ENCODE data around the gene TPSAB1. TPM values are rescaled to one million over a fixed set of nuclear protein-coding genes. Genes with fewer than 3 reads are reported as not detected.

TPSAB1 gene
- total RNA-seq, 4 donors from 2014 or later: 23.8 to 130 (median 59.4) TPM

GRCh38 chr16:1208239-1208830 lies 32.2 kb upstream of the TPSAB1 start:
- no peaks in the 10 kb centered on the region for H3K4me1 ChIP-seq
- no peaks in the 10 kb centered on the region for H3K27me3 ChIP-seq
- TF ChIP-seq CTCF (IDR thresholded peaks at IDR 0.05): no peak
- no peak for TF ChIP-seq POLR2A (IDR thresholded peaks at IDR 0.05)
- no peak for DNase-seq
- no peaks in the 10 kb centered on the region for H3K9me3 ChIP-seq
- H3K36me3 ChIP-seq: peaks cover 0 to 22% (median 0%) of the 10 kb centered on the region in 3 donors
- H3K27ac ChIP-seq: no peak overlapping the region
- H3K4me3 ChIP-seq: no peak overlapping the region

GRCh38 chr16:1209081-1209480 lies 31.4 kb upstream of the TPSAB1 start:
- Histone ChIP-seq H3K36me3 (peaks cover 0 to 29% (median 0%) of the 10 kb centered on the region in 3 donors), H3K27ac (no peak overlapping the region), H3K9me3 (no peaks in the 10 kb centered on the region), H3K27me3 (no peaks in the 10 kb centered on the region), H3K4me1 (no peaks in the 10 kb centered on the region), H3K4me3 (no peak overlapping the region)
- no peak for DNase-seq
- no peak for TF ChIP-seq POLR2A (IDR thresholded peaks at IDR 0.05)
- TF ChIP-seq CTCF (IDR thresholded peaks at IDR 0.05): no peak

DNA sequence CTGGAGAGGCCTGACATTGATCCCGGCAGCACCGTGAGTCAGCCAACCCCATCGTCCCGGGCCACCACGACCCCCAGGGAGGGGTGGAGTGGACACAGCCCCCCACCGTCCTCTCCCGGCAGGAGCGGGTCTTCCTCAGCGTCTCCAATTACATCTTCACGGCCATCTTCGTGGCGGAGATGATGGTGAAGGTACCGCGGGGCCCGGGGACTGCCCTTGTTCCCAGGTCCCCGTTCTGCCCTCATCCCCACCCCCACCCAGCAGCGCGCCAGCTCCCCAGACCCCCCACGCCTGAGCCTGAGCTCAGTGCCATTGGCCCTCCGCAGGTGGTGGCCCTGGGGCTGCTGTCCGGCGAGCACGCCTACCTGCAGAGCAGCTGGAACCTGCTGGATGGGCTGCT lies 30.0 kb upstream of the TPSAB1 start:
- TF ChIP-seq POLR2A (IDR thresholded peaks at IDR 0.05) (no peak), CTCF (IDR thresholded peaks at IDR 0.05) (no peak)
- H3K4me1 ChIP-seq: no peaks in the 10 kb centered on the region
- H3K27ac ChIP-seq: no peak overlapping the region
- DNase-seq: no peak
- no peak overlapping the region for H3K4me3 ChIP-seq
- H3K36me3 ChIP-seq: peaks cover 0 to 41% (median 0%) of the 10 kb centered on the region in 3 donors
- no peaks in the 10 kb centered on the region for H3K9me3 ChIP-seq
- no peaks in the 10 kb centered on the region for H3K27me3 ChIP-seq

- no peaks in the 10 kb centered on the region for H3K27me3 ChIP-seq
- DNase-seq: no peak
- H3K36me3 ChIP-seq: peaks cover 0 to 44% (median 0%) of the 10 kb centered on the region in 3 donors
- no peak overlapping the region for H3K27ac ChIP-seq
- H3K9me3 ChIP-seq: no peaks in the 10 kb centered on the region
- H3K4me1 ChIP-seq: no peaks in the 10 kb centered on the region
- H3K4me3 ChIP-seq: no peak overlapping the region
- TF ChIP-seq CTCF (IDR thresholded peaks at IDR 0.05): no peak
- no peak for TF ChIP-seq POLR2A (IDR thresholded peaks at IDR 0.05)
Measured at GRCh38 chr16:1211451-1212268, 28.8 kb upstream of the TPSAB1 start.

GRCh38 chr16:1212616-1213194 lies 27.8 kb upstream of the TPSAB1 start:
- TF ChIP-seq POLR2A (IDR thresholded peaks at IDR 0.05): no peak
- no peak for TF ChIP-seq CTCF (IDR thresholded peaks at IDR 0.05)
- Histone ChIP-seq H3K9me3 (no peaks in the 10 kb centered on the region), H3K4me3 (no peak overlapping the region), H3K27me3 (no peaks in the 10 kb centered on the region), H3K4me1 (no peaks in the 10 kb centered on the region), H3K36me3 (peaks cover 0 to 48% (median 0%) of the 10 kb centered on the region in 3 donors), H3K27ac (no peak overlapping the region)
- DNase-seq: no peak

All from Peyer's patch (tissue), 4 donors.